OCI-LY1 (cell line): ENCODE results near the gene RBM48.

Source experiments
- H2AFZ ChIP-seq: fragments of 200-600 bp; sonication (generic), shearing (Covaris generic); 2 replicates; pipeline ENCODE4 v1.6.0; 2014; ENCODE audit warnings: antibody characterized with exemption, mild to moderate bottlenecking, low read length
- H3F3A ChIP-seq: fragments of 200-600 bp; sonication (generic), shearing (Covaris generic); 2 replicates; pipeline ENCODE4 v1.6.0; 2014; ENCODE audit warnings: mild to moderate bottlenecking, antibody characterized with exemption, low read length, moderate library complexity; ENCODE audit not compliant: insufficient read depth
- H3K27ac ChIP-seq: fragments of 200-600 bp; sonication (generic); 2 replicates; pipeline ENCODE4 v1.5.1; 2014; ENCODE audit warnings: low read length, mixed run types, mild to moderate bottlenecking, low read depth; ENCODE audit not compliant: poor library complexity, severe bottlenecking
- H3K27me3 ChIP-seq: fragments of 200-600 bp; sonication (generic); 2 replicates; pipeline ENCODE4 v1.6.0; 2014; ENCODE audit warnings: antibody characterized with exemption, mild to moderate bottlenecking, low read length, moderate library complexity; ENCODE audit not compliant: insufficient read depth
- H3K36me3 ChIP-seq: fragments of 200-600 bp; sonication (generic); 2 replicates; pipeline ENCODE4 v1.6.1; 2014; ENCODE audit warnings: mild to moderate bottlenecking, antibody characterized with exemption, low read length, moderate library complexity, mixed read lengths; ENCODE audit not compliant: insufficient read depth
- H3K4me1 ChIP-seq: fragments of 200-600 bp; sonication (generic); 2 replicates; pipeline ENCODE4 v1.5.1; 2014; ENCODE audit warnings: mild to moderate bottlenecking, low read length, moderate library complexity; ENCODE audit not compliant: insufficient read depth, severe bottlenecking
- H3K4me2 ChIP-seq: fragments of 200-600 bp; sonication (generic), shearing (Covaris generic); 2 replicates; pipeline ENCODE4 v1.6.1; 2014; ENCODE audit warnings: low read length
- H3K4me3 ChIP-seq: fragments of 200-600 bp; sonication (generic); 2 replicates; pipeline ENCODE4 v1.5.1; 2014; ENCODE audit warnings: low read length, low read depth, mild to moderate bottlenecking, mixed read lengths; ENCODE audit not compliant: poor library complexity, severe bottlenecking
- H3K79me2 ChIP-seq: fragments of 200-600 bp; shearing (Covaris generic); 2 replicates; pipeline ENCODE4 v1.6.1; 2016; ENCODE audit warnings: mixed run types, low read length, mixed read lengths; ENCODE audit not compliant: insufficient read depth
- H3K9ac ChIP-seq: fragments of 200-600 bp; sonication (generic), shearing (Covaris generic); 2 replicates; pipeline ENCODE4 v1.6.1; 2014; ENCODE audit warnings: mild to moderate bottlenecking, low read length, mixed read lengths
- H3K9me2 ChIP-seq: fragments of 200-600 bp; sonication (generic), shearing (Covaris generic); 2 replicates; pipeline ENCODE4 v1.6.1; 2014; ENCODE audit warnings: low read depth, mild to moderate bottlenecking, low read length, mixed read lengths
- H3K9me3 ChIP-seq: fragments of 200-600 bp; shearing (Covaris generic); 2 replicates; pipeline ENCODE4 v1.6.1; 2014; ENCODE audit warnings: low read length, mixed read lengths
- H4K20me1 ChIP-seq: fragments of 200-600 bp; sonication (generic), shearing (Covaris generic); 2 replicates; pipeline ENCODE4 v1.6.0; 2016; ENCODE audit warnings: mild to moderate bottlenecking, low read length; ENCODE audit not compliant: insufficient read depth
- EZH2 ChIP-seq: fragments of 200-600 bp; sonication (generic), shearing (Covaris generic); IDR thresholded peaks from 2 replicates; pipeline ENCODE4 v1.8.0; 2017; ENCODE audit warnings: borderline replicate concordance, mixed run types, mild to moderate bottlenecking, antibody characterized with exemption, low read length, moderate library complexity, mixed read lengths
- TF ChIP-seq, protein P1 (sequence below): fragments of 200-600 bp; sonication (generic), shearing (Covaris generic); IDR thresholded peaks from 2 replicates; pipeline ENCODE4 v1.5.1; 2017; ENCODE audit warnings: mild to moderate bottlenecking, antibody characterized with exemption, low read length, moderate library complexity, mixed read lengths

Gene RBM48

GRCh38 chr7:92557808-92558362 lies 29.3 kb downstream of the RBM48 start:
- Histone ChIP-seq H3K36me3 (peaks cover 31% of the 10 kb centered on the region), H3K79me2 (no peaks in the 10 kb centered on the region), H3F3A (no peaks in the 10 kb centered on the region), H2AFZ (no peak overlapping the region), H4K20me1 (no peaks in the 10 kb centered on the region), H3K9ac (no peak overlapping the region), H3K9me2 (no peaks in the 10 kb centered on the region), H3K4me1 (no peaks in the 10 kb centered on the region), H3K9me3 (no peaks in the 10 kb centered on the region), H3K27me3 (no peaks in the 10 kb centered on the region), H3K4me2 (no peak overlapping the region), H3K27ac (no peak overlapping the region), H3K4me3 (no peak overlapping the region)
- TF ChIP-seq, protein P1, sequence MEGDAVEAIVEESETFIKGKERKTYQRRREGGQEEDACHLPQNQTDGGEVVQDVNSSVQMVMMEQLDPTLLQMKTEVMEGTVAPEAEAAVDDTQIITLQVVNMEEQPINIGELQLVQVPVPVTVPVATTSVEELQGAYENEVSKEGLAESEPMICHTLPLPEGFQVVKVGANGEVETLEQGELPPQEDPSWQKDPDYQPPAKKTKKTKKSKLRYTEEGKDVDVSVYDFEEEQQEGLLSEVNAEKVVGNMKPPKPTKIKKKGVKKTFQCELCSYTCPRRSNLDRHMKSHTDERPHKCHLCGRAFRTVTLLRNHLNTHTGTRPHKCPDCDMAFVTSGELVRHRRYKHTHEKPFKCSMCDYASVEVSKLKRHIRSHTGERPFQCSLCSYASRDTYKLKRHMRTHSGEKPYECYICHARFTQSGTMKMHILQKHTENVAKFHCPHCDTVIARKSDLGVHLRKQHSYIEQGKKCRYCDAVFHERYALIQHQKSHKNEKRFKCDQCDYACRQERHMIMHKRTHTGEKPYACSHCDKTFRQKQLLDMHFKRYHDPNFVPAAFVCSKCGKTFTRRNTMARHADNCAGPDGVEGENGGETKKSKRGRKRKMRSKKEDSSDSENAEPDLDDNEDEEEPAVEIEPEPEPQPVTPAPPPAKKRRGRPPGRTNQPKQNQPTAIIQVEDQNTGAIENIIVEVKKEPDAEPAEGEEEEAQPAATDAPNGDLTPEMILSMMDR: no peak
- TF ChIP-seq EZH2: no peak

GRCh38 chr7:92560602-92561001 lies 32.0 kb downstream of the RBM48 start:
- no peaks in the 10 kb centered on the region for H3K79me2 ChIP-seq
- H3K9me3 ChIP-seq: no peaks in the 10 kb centered on the region
- no peak overlapping the region for H3K27ac ChIP-seq
- TF ChIP-seq, protein P1: no peak
- TF ChIP-seq EZH2: no peak
- H4K20me1 ChIP-seq: no peaks in the 10 kb centered on the region
- H3K36me3 ChIP-seq: peaks cover 54% of the 10 kb centered on the region
- no peaks in the 10 kb centered on the region for H3F3A ChIP-seq
- H3K9ac ChIP-seq: no peak overlapping the region
- no peaks in the 10 kb centered on the region for H3K27me3 ChIP-seq
- H3K9me2 ChIP-seq: no peaks in the 10 kb centered on the region
- H3K4me2 ChIP-seq: no peak overlapping the region
- no peak overlapping the region for H3K4me3 ChIP-seq
- H2AFZ ChIP-seq: no peak overlapping the region
- H3K4me1 ChIP-seq: no peaks in the 10 kb centered on the region

- Histone ChIP-seq H3K36me3 (peaks cover 77% of the 10 kb centered on the region), H3K9ac (no peak overlapping the region), H3K27me3 (no peaks in the 10 kb centered on the region), H2AFZ (no peak overlapping the region), H3K4me2 (no peak overlapping the region), H3K27ac (no peak overlapping the region), H3K9me3 (no peaks in the 10 kb centered on the region), H3F3A (no peaks in the 10 kb centered on the region), H4K20me1 (no peaks in the 10 kb centered on the region), H3K4me1 (no peaks in the 10 kb centered on the region), H3K4me3 (no peak overlapping the region), H3K79me2 (no peaks in the 10 kb centered on the region), H3K9me2 (no peaks in the 10 kb centered on the region)
- no peak for TF ChIP-seq EZH2
- TF ChIP-seq, protein P1: no peak
Observed at GRCh38 chr7:92563345-92563744, 34.8 kb downstream of the RBM48 start.
